ENCODE data around the gene KCNMB1.

Gene KCNMB1

GRCh38 chr5:170339780-170340167 lies 49.4 kb downstream of the KCNMB1 start:
- DNase-seq (ENCODE audit: low read depth in 2 of 2): no peak

- DNase-seq (ENCODE audit: low read depth in 2 of 2): peak; percentile 34 to 46
Observed at GRCh38 chr5:170338933-170339779, 50.0 kb downstream of the KCNMB1 start.

- no peak for DNase-seq (ENCODE audit: low read depth in 2 of 2)
Observed at GRCh38 chr5:170338291-170338690, 50.9 kb downstream of the KCNMB1 start.

DNA sequence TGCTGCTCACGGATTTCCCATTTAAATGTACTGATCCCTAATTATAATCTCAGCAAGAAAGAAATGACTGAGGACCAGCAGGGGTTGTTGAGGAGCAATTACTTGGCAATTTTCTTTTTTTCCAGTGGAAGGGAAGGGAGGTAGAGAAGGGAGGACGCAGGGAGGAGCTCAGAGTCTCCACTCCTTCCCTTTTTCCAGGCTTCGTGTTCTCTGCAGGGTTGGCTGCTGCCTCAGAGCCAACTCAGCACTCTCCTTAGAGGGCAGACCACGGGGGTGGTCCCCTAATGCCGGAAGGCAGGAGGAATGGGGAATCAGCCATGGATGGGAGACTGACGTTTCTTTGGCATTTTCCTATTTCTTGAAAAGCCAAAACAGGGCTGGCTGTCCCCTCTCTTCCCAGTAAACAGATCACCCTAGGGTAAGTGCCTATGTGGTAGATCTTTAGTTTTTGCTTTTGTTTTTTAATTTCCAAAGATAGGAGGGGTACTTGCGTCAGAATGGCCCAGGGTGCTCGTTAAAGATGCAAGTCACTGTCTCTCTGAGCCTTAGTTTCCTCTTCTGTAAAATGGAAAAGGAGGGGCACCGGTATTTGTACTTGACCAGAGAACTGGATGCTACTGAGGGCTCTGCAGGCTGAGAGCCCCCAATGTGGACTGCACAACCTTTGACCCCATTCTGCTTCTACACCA lies 52.0 kb downstream of the KCNMB1 start:
- no peak for DNase-seq (ENCODE audit: low read depth in 2 of 2)

DNA sequence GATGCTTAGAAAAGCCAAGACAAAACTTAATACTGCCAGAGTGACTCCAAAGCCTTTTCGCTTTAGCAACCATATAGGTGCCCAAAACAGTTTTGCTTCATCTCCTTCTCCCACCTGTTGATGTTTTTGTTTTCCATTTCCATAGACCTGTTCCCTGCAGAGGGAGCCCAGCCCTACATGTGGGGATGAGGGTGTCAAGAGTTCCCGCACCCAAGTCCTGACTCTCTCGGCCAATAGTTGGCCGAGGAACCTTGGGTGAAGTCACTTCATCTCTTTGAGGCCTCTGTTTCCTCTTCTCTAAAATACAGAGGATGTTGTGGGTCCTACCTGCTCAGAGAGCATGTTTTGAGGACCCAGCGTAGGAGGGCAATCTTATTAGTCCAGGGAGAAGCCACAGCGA lies 53.1 kb downstream of the KCNMB1 start:
- no peak for DNase-seq (ENCODE audit: low read depth in 2 of 2)

- DNase-seq (ENCODE audit: low read depth in 2 of 2): no peak
Observed at GRCh38 chr5:170334626-170335025, 54.5 kb downstream of the KCNMB1 start.

- peak in 1 of 2 donors; percentile 48 for DNase-seq (ENCODE audit: low read depth in 2 of 2)
Observed at GRCh38 chr5:170333161-170333910, 55.8 kb downstream of the KCNMB1 start.

GRCh38 chr5:170332058-170332457 lies 57.1 kb downstream of the KCNMB1 start:
- no peak for DNase-seq (ENCODE audit: low read depth in 2 of 2)

GRCh38 chr5:170330568-170331054 lies 58.6 kb downstream of the KCNMB1 start:
- no peak for DNase-seq (ENCODE audit: low read depth in 2 of 2)

GRCh38 chr5:170329524-170329923 lies 59.6 kb downstream of the KCNMB1 start:
- DNase-seq (ENCODE audit: low read depth in 2 of 2): no peak

GRCh38 chr5:170327829-170328228 lies 61.3 kb downstream of the KCNMB1 start:
- no peak for DNase-seq (ENCODE audit: low read depth in 2 of 2)

GRCh38 chr5:170327168-170327567 lies 62.0 kb downstream of the KCNMB1 start:
- no peak for DNase-seq (ENCODE audit: low read depth in 2 of 2)

All from activated CD4-positive, alpha-beta T cell treated with anti-CD3 and anti-CD28 coated beads for 24 hours (primary cell).